Adipocyte (in vitro differentiated cells): ENCODE measurements around the gene SHFL.

Source experiments
- DNase-seq: peaks from one replicate; pipeline ENCODE4 v3.0.0-alpha.2; 2015; ENCODE audit warnings: low read depth
- H3K27me3 ChIP-seq: replicated peaks from 2 replicates; pipeline ENCODE4 v1.7.0; 2013; ENCODE audit warnings: mild to moderate bottlenecking, low read length, moderate library complexity; ENCODE audit not compliant: control insufficient read depth, insufficient read depth
- H3K36me3 ChIP-seq: 2 replicates; pipeline ENCODE4 v1.7.0; 2013; ENCODE audit warnings: low read length, mild to moderate bottlenecking, moderate library complexity; ENCODE audit not compliant: control insufficient read depth, insufficient read depth, severe bottlenecking
- H3K4me1 ChIP-seq: 2 replicates; pipeline ENCODE4 v1.7.0; 2013; ENCODE audit warnings: mild to moderate bottlenecking, low read length, moderate library complexity; ENCODE audit not compliant: control insufficient read depth, insufficient read depth
- H3K4me3 ChIP-seq: 2 replicates; pipeline ENCODE4 v1.7.0; 2013; ENCODE audit warnings: mild to moderate bottlenecking, low read length, moderate library complexity
- H3K9ac ChIP-seq: 2 replicates; pipeline ENCODE4 v1.7.0; 2013; ENCODE audit warnings: mild to moderate bottlenecking, low read length, moderate library complexity
- H3K9me3 ChIP-seq: 2 replicates; pipeline ENCODE4 v1.7.0; 2013; ENCODE audit warnings: mild to moderate bottlenecking, low read length, moderate library complexity; ENCODE audit not compliant: control insufficient read depth

SHFL gene

GRCh38 chr19:10138879-10139795, 53.0 kb downstream of the SHFL start:
- Histone ChIP-seq H3K36me3 (peaks cover 96% of the 10 kb centered on the region), H3K27me3 (no peaks in the 10 kb centered on the region), H3K4me3 (no peak overlapping the region), H3K9me3 (no peaks in the 10 kb centered on the region), H3K9ac (no peak overlapping the region), H3K4me1 (no peaks in the 10 kb centered on the region)
- DNase-seq, result no peak

GRCh38 chr19:10139952-10140351, 53.8 kb downstream of the SHFL start:
- Histone ChIP-seq H3K36me3 (peaks cover 97% of the 10 kb centered on the region), H3K27me3 (no peaks in the 10 kb centered on the region), H3K4me1 (no peaks in the 10 kb centered on the region), H3K9ac (no peak overlapping the region), H3K4me3 (no peak overlapping the region), H3K9me3 (no peaks in the 10 kb centered on the region)
- DNase-seq, result no peak

- H3K4me1 ChIP-seq, result no peaks in the 10 kb centered on the region
- no peak overlapping the region for H3K4me3 ChIP-seq
- no peak for DNase-seq
- H3K27me3 ChIP-seq, result no peaks in the 10 kb centered on the region
- H3K9ac ChIP-seq, result no peak overlapping the region
- no peaks in the 10 kb centered on the region for H3K9me3 ChIP-seq
- H3K36me3 ChIP-seq, result peaks cover 97% of the 10 kb centered on the region
These were observed 55.4 kb downstream of the SHFL start for GRCh38 chr19:10141479-10141878.

GRCh38 chr19:10141973-10142372, 55.9 kb downstream of the SHFL start:
- no peak overlapping the region for H3K9ac ChIP-seq
- no peak for DNase-seq
- no peaks in the 10 kb centered on the region for H3K27me3 ChIP-seq
- no peak overlapping the region for H3K4me3 ChIP-seq
- H3K4me1 ChIP-seq, result no peaks in the 10 kb centered on the region
- no peaks in the 10 kb centered on the region for H3K9me3 ChIP-seq
- peaks cover 98% of the 10 kb centered on the region for H3K36me3 ChIP-seq
